MM.1S (cell line): ENCODE measurements around the gene GLUL.

Experiments
- DNase-seq: peaks from one replicate; pipeline ENCODE4 v3.0.0-alpha.2; 2015
- H2AFZ ChIP-seq: fragments of 300-600 bp; sonication (generic); 2 replicates; pipeline ENCODE4 v1.6.0; 2016; ENCODE audit warnings: antibody characterized with exemption, low read length
- H3F3A ChIP-seq: fragments of 300-600 bp; sonication (generic); 2 replicates; pipeline ENCODE4 v1.6.1; 2016; ENCODE audit warnings: mild to moderate bottlenecking, antibody characterized with exemption, low read length, moderate library complexity, mixed read lengths; ENCODE audit not compliant: insufficient read depth
- H3K27ac ChIP-seq: fragments of 300-600 bp; sonication (generic); 2 replicates; pipeline ENCODE4 v1.5.1; 2016; ENCODE audit warnings: mild to moderate bottlenecking, low read length
- H3K27me3 ChIP-seq: fragments of 300-600 bp; sonication (generic); replicated peaks from 2 replicates; pipeline ENCODE4 v1.6.0; 2016; ENCODE audit warnings: low read length; ENCODE audit not compliant: insufficient read depth
- H3K36me3 ChIP-seq: fragments of 300-600 bp; sonication (generic); replicated peaks from 2 replicates; pipeline ENCODE4 v1.6.1; 2016; ENCODE audit warnings: mild to moderate bottlenecking, low read length, mixed read lengths; ENCODE audit not compliant: insufficient read depth
- H3K4me1 ChIP-seq: fragments of 300-600 bp; sonication (generic); 2 replicates; pipeline ENCODE4 v1.6.1; 2016; ENCODE audit warnings: low read length, mixed read lengths
- H3K4me2 ChIP-seq: fragments of 300-600 bp; sonication (generic); 2 replicates; pipeline ENCODE4 v1.6.0; 2016; ENCODE audit warnings: low read depth, low read length
- H3K4me3 ChIP-seq: fragments of 300-600 bp; sonication (generic); 2 replicates; pipeline ENCODE4 v1.5.1; 2016; ENCODE audit warnings: low read length, mixed read lengths
- H3K79me2 ChIP-seq: fragments of 300-600 bp; sonication (generic); 2 replicates; pipeline ENCODE4 v1.6.1; 2016; ENCODE audit warnings: mixed run types, low read length, mixed read lengths
- H3K9ac ChIP-seq: fragments of 300-600 bp; sonication (generic); 2 replicates; pipeline ENCODE4 v1.6.1; 2016; ENCODE audit warnings: low read length, mixed read lengths
- H3K9me2 ChIP-seq: fragments of 300-600 bp; sonication (generic); replicated peaks from 2 replicates; pipeline ENCODE4 v1.6.1; 2016; ENCODE audit warnings: mild to moderate bottlenecking, low read length, mixed read lengths; ENCODE audit not compliant: insufficient read depth
- H3K9me3 ChIP-seq: fragments of 300-600 bp; sonication (generic); replicated peaks from 2 replicates; pipeline ENCODE4 v1.6.1; 2016; ENCODE audit warnings: mild to moderate bottlenecking, low read length, mixed read lengths; ENCODE audit not compliant: insufficient read depth
- H4K20me1 ChIP-seq: fragments of 300-600 bp; sonication (generic); 2 replicates; pipeline ENCODE4 v1.6.1; 2016; ENCODE audit warnings: mild to moderate bottlenecking, low read length, moderate library complexity, mixed read lengths; ENCODE audit not compliant: insufficient read depth
- CTCF ChIP-seq: fragments of 300-600 bp; sonication (generic); IDR thresholded peaks from 2 replicates; pipeline ENCODE4 v1.5.1; 2016; ENCODE audit warnings: antibody characterized with exemption, low read length, mixed read lengths
- EZH2 ChIP-seq: fragments of 300-600 bp; sonication (generic); optimal IDR thresholded peaks from 2 replicates; pipeline ENCODE3; 2017; ENCODE audit warnings: low read depth, mild to moderate bottlenecking, antibody characterized with exemption, low read length, mixed read lengths
- EZH2phosphoT487 ChIP-seq: fragments of 300-600 bp; sonication (generic); IDR thresholded peaks from 2 replicates; pipeline ENCODE4 v1.6.1; 2018; ENCODE audit warnings: antibody characterized with exemption, low read length

The GLUL gene

GRCh38 chr1:182368903-182369302 lies 22.7 kb downstream of the GLUL start:
- no peaks in the 10 kb centered on the region for H3K27me3 ChIP-seq
- no peak overlapping the region for H3K27ac ChIP-seq
- TF ChIP-seq CTCF: no peak
- no peak for TF ChIP-seq EZH2phosphoT487
- TF ChIP-seq EZH2: no peak
- no peaks in the 10 kb centered on the region for H3K9me2 ChIP-seq
- no peak for DNase-seq
- no peaks in the 10 kb centered on the region for H3K79me2 ChIP-seq
- H3K9ac ChIP-seq: no peak overlapping the region
- H3K9me3 ChIP-seq: no peaks in the 10 kb centered on the region
- no peaks in the 10 kb centered on the region for H3F3A ChIP-seq
- H2AFZ ChIP-seq: no peak overlapping the region
- no peaks in the 10 kb centered on the region for H4K20me1 ChIP-seq
- no peaks in the 10 kb centered on the region for H3K4me1 ChIP-seq
- no peak overlapping the region for H3K4me3 ChIP-seq
- H3K36me3 ChIP-seq: no peaks in the 10 kb centered on the region
- H3K4me2 ChIP-seq: no peak overlapping the region

- no peaks in the 10 kb centered on the region for H3K4me1 ChIP-seq
- H3K27me3 ChIP-seq: no peaks in the 10 kb centered on the region
- H3K9me3 ChIP-seq: no peaks in the 10 kb centered on the region
- H3K79me2 ChIP-seq: no peaks in the 10 kb centered on the region
- H4K20me1 ChIP-seq: no peaks in the 10 kb centered on the region
- no peak overlapping the region for H3K9ac ChIP-seq
- no peaks in the 10 kb centered on the region for H3F3A ChIP-seq
- no peak overlapping the region for H3K4me2 ChIP-seq
- H3K27ac ChIP-seq: no peak overlapping the region
- TF ChIP-seq EZH2 (no peak), CTCF (no peak), EZH2phosphoT487 (no peak)
- H3K36me3 ChIP-seq: no peaks in the 10 kb centered on the region
- H3K9me2 ChIP-seq: no peaks in the 10 kb centered on the region
- DNase-seq: no peak
- no peak overlapping the region for H3K4me3 ChIP-seq
- no peak overlapping the region for H2AFZ ChIP-seq
These were observed 23.2 kb downstream of the GLUL start for GRCh38 chr1:182368358-182368757.

- Histone ChIP-seq H3K4me2 (no peak overlapping the region), H3F3A (no peaks in the 10 kb centered on the region), H4K20me1 (no peaks in the 10 kb centered on the region), H3K79me2 (no peaks in the 10 kb centered on the region), H3K9me3 (no peaks in the 10 kb centered on the region), H3K9me2 (no peaks in the 10 kb centered on the region), H3K9ac (no peak overlapping the region), H3K27ac (no peak overlapping the region), H2AFZ (no peak overlapping the region), H3K36me3 (no peaks in the 10 kb centered on the region), H3K4me3 (no peak overlapping the region), H3K4me1 (no peaks in the 10 kb centered on the region), H3K27me3 (no peaks in the 10 kb centered on the region)
- TF ChIP-seq EZH2: no peak
- TF ChIP-seq CTCF: no peak
- TF ChIP-seq EZH2phosphoT487: no peak
- DNase-seq: no peak
These were observed 23.7 kb downstream of the GLUL start for GRCh38 chr1:182367926-182368325.

- no peaks in the 10 kb centered on the region for H3K4me1 ChIP-seq
- no peak for DNase-seq
- H3K9me3 ChIP-seq: no peaks in the 10 kb centered on the region
- no peaks in the 10 kb centered on the region for H3K79me2 ChIP-seq
- TF ChIP-seq CTCF (no peak), EZH2phosphoT487 (no peak), EZH2 (no peak)
- no peak overlapping the region for H3K9ac ChIP-seq
- no peaks in the 10 kb centered on the region for H3K36me3 ChIP-seq
- no peaks in the 10 kb centered on the region for H3K27me3 ChIP-seq
- H3K4me3 ChIP-seq: no peak overlapping the region
- no peaks in the 10 kb centered on the region for H3K9me2 ChIP-seq
- no peaks in the 10 kb centered on the region for H3F3A ChIP-seq
- no peak overlapping the region for H2AFZ ChIP-seq
- H4K20me1 ChIP-seq: no peaks in the 10 kb centered on the region
- H3K4me2 ChIP-seq: no peak overlapping the region
- H3K27ac ChIP-seq: no peak overlapping the region
These were observed 25.0 kb downstream of the GLUL start for GRCh38 chr1:182366596-182366995.
